GM12878 (cell line): ENCODE data around the gene ATF7IP. TPM values are rescaled to one million over a fixed set of nuclear protein-coding genes. Genes with fewer than 3 reads are reported as not detected.
A peak's percentile ranks its signal among the peaks of the same experiment; 100 is the strongest.

Experiments used
- ATF2 ChIP-seq: IDR thresholded peaks from 2 replicates; pipeline ENCODE4 v1.6.1; 2012; ENCODE audit warnings: low read length, inconsistent platforms
- ATF7 ChIP-seq: fragments of 450-650 bp; IDR thresholded peaks from 2 replicates; pipeline ENCODE4 v1.6.1; 2016; ENCODE audit warnings: low read depth, mild to moderate bottlenecking
- BHLHE40 ChIP-seq, 2 experiments: fragments of 450-650 bp in 1 of 2; IDR thresholded peaks; 2 replicates each; pipeline ENCODE4 v1.6.1; 2011 to 2017; ENCODE audit warnings: low read depth in 2 of 2, borderline replicate concordance in 1 of 2, improper control_type of control experiment in 1 of 2, low read length in 1 of 2, mild to moderate bottlenecking in 1 of 2
- CBFB ChIP-seq: IDR thresholded peaks from 2 replicates; pipeline ENCODE4 v1.6.1; 2016; ENCODE audit warnings: antibody characterized with exemption, low read depth
- CBX3 ChIP-seq: fragments of 200-600 bp; sonication (generic); IDR thresholded peaks from 2 replicates; pipeline ENCODE4 v1.6.1; 2016; ENCODE audit warnings: low read depth, borderline replicate concordance
- CHD4 ChIP-seq: fragments of 200-600 bp; sonication (generic); IDR thresholded peaks from 2 replicates; pipeline ENCODE4 v1.6.1; 2016; ENCODE audit warnings: mild to moderate bottlenecking
- CREB1 ChIP-seq: IDR thresholded peaks from 2 replicates; pipeline ENCODE4 v1.6.1; 2012; ENCODE audit warnings: low read depth, mild to moderate bottlenecking, inconsistent platforms
- E2F8 ChIP-seq: fragments of 450-650 bp; IDR thresholded peaks from 2 replicates; pipeline ENCODE4 v1.6.1; 2018; ENCODE audit warnings: mild to moderate bottlenecking, low read depth, moderate library complexity; ENCODE audit not compliant: partially characterized antibody
- EGR1 ChIP-seq, 2 experiments: IDR thresholded peaks; 1 replicate in 1 of 2; 2 replicates in 1 of 2; pipeline ENCODE4 v1.6.1; 2011 to 2012; ENCODE audit warnings: low read depth in 2 of 2, low read length in 2 of 2, borderline replicate concordance in 1 of 2, mild to moderate bottlenecking in 1 of 2, moderate library complexity in 1 of 2
- FOXM1 ChIP-seq: IDR thresholded peaks from 2 replicates; pipeline ENCODE4 v1.6.1; 2012; ENCODE audit warnings: low read depth, mild to moderate bottlenecking, inconsistent platforms, low read length, moderate library complexity
- IRF5 ChIP-seq: fragments of 450-650 bp; IDR thresholded peaks from 2 replicates; pipeline ENCODE4 v1.6.1; 2017; ENCODE audit warnings: borderline replicate concordance
- KAT2A ChIP-seq: conservative IDR thresholded peaks from 2 replicates; pipeline ENCODE4 v1.6.1; 2011; ENCODE audit warnings: low read depth, low read length; ENCODE audit not compliant: control insufficient read depth
- MEF2B ChIP-seq: fragments of 450-650 bp; IDR thresholded peaks from 2 replicates; pipeline ENCODE4 v1.6.1; 2018; ENCODE audit warnings: mild to moderate bottlenecking, moderate library complexity; ENCODE audit not compliant: partially characterized antibody, poor library complexity, severe bottlenecking
- MTA3 ChIP-seq: IDR thresholded peaks from 2 replicates; pipeline ENCODE4 v1.6.1; 2012; ENCODE audit warnings: low read length, inconsistent platforms, borderline replicate concordance
- NR2C1 ChIP-seq: fragments of 450-650 bp; IDR thresholded peaks from 2 replicates; pipeline ENCODE4 v1.6.1; 2017; ENCODE audit warnings: antibody characterized with exemption, mild to moderate bottlenecking, moderate library complexity
- NR2F1 ChIP-seq: fragments of 450-650 bp; conservative IDR thresholded peaks from 2 replicates; pipeline ENCODE4 v1.6.1; 2017; ENCODE audit warnings: mild to moderate bottlenecking
- PML ChIP-seq: IDR thresholded peaks from 2 replicates; pipeline ENCODE4 v1.6.1; 2012; ENCODE audit warnings: low read length, inconsistent platforms
- RAD51 ChIP-seq: fragments of 450-650 bp; IDR thresholded peaks from 2 replicates; pipeline ENCODE4 v1.6.1; 2016; ENCODE audit warnings: moderate library complexity, mild to moderate bottlenecking, inconsistent platforms
- RELB ChIP-seq: fragments of 450-650 bp; IDR thresholded peaks from 2 replicates; pipeline ENCODE4 v1.6.1; 2017; ENCODE audit warnings: low read depth, mild to moderate bottlenecking, moderate library complexity
- SMAD1 ChIP-seq: fragments of 450-650 bp; IDR thresholded peaks from 2 replicates; pipeline ENCODE4 v1.6.1; 2018; ENCODE audit warnings: mild to moderate bottlenecking, low read depth; ENCODE audit not compliant: partially characterized antibody
- TARDBP ChIP-seq: IDR thresholded peaks from 2 replicates; pipeline ENCODE4 v1.6.1; 2016; ENCODE audit warnings: borderline replicate concordance
- TBL1XR1 ChIP-seq: IDR thresholded peaks from 2 replicates; pipeline ENCODE4 v1.6.1; 2012; ENCODE audit warnings: low read depth, low read length, improper control_type of control experiment
- ZNF384 ChIP-seq: IDR thresholded peaks from 2 replicates; pipeline ENCODE4 v1.6.1; 2012; ENCODE audit warnings: low read depth, mild to moderate bottlenecking, low read length, improper control_type of control experiment, borderline replicate concordance
- polyA plus RNA-seq, 11 experiments: library from polyadenylated mRNA; depleted of rRNA in 4 of 11; unstranded in 6 of 11; stranded (reverse) in 5 of 11; fragments of >200 nt; fragmentation: Nextera tagmentation in 4 of 11; fragmentation: Illumina TruSeq in 1 of 11; extraction: Ambion mirVana in 4 of 11; extraction: Trizol in 1 of 11; gene quantifications; 1 replicate in 1 of 11; 2 replicates in 10 of 11; pipeline versions ENCODE4 v1.2.1 to v1.2.3, GENCODE V29; 2011 to 2016; ENCODE audit warnings: inconsistent platforms in 2 of 11, missing spikeins in 2 of 11, low read depth in 1 of 11
- total RNA-seq, 4 experiments: library from RNA; depleted of rRNA in 3 of 4; stranded (reverse); fragments of >200 nt in 3 of 4; fragmentation: Illumina TruSeq in 1 of 4; extraction: Trizol in 1 of 4; gene quantifications; 2 replicates each; pipeline versions ENCODE4 v1.2.1 to v1.2.3, GENCODE V29; 2013 to 2021

ATF7IP gene
- total and polyA plus RNA-seq, 10 of the 15 experiments (the other 5 are each of a cell fraction or from before 2014, with no cell fraction given), result 6.2 to 66.6 (median 29.3) TPM

GRCh38 chr12:14367040-14367661 is 1.7 kb downstream of the ATF7IP start (continued):
- TF ChIP-seq RELB (peak; percentile 81), CBX3 (no peak), ATF7 (peak; percentile 100), FOXM1 (peak; percentile 94; the same call in 1 of the 2 replicates), NR2F1 (peak; percentile 92), EGR1 (IDR thresholded peaks at IDR 0.05; ENCODE audit: borderline replicate concordance in 1 of 2, low read depth in 2 of 2, low read length in 2 of 2) (no peak), TBL1XR1 (no peak), MTA3 (peak; percentile 72; the same call in 1 of the 2 replicates), SMAD1 (peak; percentile 74), TARDBP (no peak), IRF5 (no peak), KAT2A (no peak), MEF2B (peak; percentile 96), ATF2 (peak; percentile 96), E2F8 (peak; percentile 53), RAD51 (0 out of 2 replicates have a peak, but pooled peaks have one; percentile 7), CHD4 (no peak), ZNF384 (peak; percentile 29; the same call in 1 of the 2 replicates), PML (peak; percentile 90), NR2C1 (0 out of 2 replicates have a peak, but pooled peaks have one; percentile 39), CREB1 (peak; percentile 88), CBFB (peak; percentile 58), BHLHE40 (IDR thresholded peaks at IDR 0.05; ENCODE audit: borderline replicate concordance in 1 of 2, low read depth in 2 of 2, low read length in 1 of 2) (0 out of 4 replicates have a peak, but pooled peaks of 1 of the 2 experiments have one; percentile 14)
